Left lobe of liver (tissue), 2 donors: ENCODE data around the gene METAP1. TPM values are rescaled to one million over a fixed set of nuclear protein-coding genes. Genes with fewer than 3 reads are reported as not detected.
"Not testable (repeated sequence)": the region's sequence is repeated elsewhere in the genome, so short reads cannot be mapped to it uniquely, and the experiment has no call there.

Experiments
- ATAC-seq: fragments of 200-7000 bp; cut with Tn5 transposase; one replicate; pipeline ENCODE4 v1.9.1; 2020; ENCODE audit warnings: mild to moderate bottlenecking, moderate library complexity
- DNase-seq: peaks from one replicate; pipeline ENCODE4 v3.0.0-alpha.2; 2020; ENCODE audit warnings: low spot score
- total RNA-seq: library from RNA; stranded (reverse); gene quantifications from one replicate; pipeline ENCODE4 v1.2.1, GENCODE V29; 2021
- donor health status: DM: no; HTN: no; CAD: no; lungs with moderate emphysema.
- donor health status: DM: no; HTN: yes; CAD: no.

The METAP1 gene
- 14.6 TPM for total RNA-seq

DNA sequence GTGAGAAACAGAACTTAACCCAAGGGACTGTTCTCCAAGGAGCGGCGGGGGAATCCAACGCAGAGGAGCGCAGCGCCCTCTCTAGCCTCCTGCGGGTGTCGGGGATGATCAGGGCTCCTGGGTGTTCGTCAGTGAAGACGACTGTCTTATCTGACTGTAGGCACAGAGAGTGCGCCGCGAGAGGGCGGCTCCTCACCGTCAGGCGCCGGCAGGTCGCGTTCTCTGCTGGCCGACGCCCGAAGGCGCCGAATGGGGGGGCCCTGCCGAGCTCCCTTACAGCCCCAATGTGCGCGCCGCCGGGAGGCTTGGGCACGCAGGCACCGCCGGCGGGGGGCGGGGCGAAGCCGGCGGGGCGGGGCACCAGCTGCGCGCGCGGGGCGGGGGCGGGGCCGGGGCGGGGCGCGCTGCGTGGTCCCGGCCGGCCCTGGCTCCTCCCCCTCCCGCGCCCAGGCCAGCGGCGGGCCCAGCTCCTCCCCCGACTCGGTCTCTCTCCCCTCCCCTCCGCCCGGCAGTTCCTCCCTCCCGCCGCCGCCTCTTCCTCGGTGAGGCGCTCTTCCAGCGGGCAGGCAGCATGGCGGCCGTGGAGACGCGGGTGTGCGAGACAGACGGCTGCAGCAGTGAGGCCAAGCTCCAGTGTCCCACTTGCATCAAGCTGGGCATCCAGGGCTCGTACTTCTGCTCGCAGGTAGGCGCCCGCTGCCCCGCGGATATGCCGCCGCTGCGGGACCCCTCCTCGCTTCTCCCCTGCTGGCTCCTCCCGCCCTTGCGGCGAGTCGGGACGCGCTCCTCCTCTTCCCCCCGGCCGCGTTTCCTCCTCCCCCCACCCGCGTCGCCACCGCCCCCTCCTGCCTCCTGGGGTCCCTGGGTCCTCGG lies at the start of gene METAP1:
METAP1 (plus strand) TSS at position 539 of the 873 bp plus-strand sequence; CDS start at position 572, 33 bp downstream.
- DNase-seq (peak; percentile 96), ATAC-seq (peak; percentile 90)

DNA sequence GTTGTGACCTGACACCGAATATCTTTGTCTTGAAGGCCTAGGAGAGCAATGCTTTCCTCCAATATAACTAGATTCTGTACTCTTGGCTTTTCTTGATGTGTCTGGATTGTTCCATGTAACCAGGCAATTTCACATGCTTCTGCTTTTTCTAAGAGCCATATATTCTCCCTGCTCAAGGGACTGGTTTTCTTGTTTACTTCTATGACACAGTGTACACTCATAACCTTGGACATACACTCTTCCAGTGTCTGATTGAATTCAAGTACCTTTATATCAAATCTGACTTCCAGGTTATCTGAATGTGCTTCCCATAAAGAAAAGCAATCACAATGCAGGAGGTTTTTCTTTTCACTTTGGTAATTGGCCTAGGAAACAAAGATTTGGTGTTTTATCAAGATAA lies 49.2 kb upstream of the METAP1 start:
- DNase-seq (no peak), ATAC-seq (no peak)

DNA sequence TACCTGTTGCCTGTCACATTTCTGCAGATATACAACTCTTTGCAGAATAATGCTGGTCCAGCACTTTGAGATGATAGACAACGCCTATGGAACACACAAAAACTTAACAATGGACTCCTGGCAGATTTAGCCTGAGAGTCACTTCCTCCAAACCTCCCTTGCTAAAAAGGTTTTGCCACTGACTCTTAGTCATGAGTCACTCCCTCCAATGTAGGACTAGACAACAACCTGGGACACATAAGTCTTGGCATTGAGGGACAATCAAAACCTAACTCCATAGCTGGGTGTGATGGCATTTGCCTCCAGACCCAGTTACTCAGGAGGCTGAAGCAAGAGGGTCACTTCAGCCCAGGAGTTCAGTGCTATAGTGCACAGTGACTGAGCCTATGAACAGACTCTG lies 44.6 kb upstream of the METAP1 start:
- DNase-seq (no peak), ATAC-seq (no peak)

DNA sequence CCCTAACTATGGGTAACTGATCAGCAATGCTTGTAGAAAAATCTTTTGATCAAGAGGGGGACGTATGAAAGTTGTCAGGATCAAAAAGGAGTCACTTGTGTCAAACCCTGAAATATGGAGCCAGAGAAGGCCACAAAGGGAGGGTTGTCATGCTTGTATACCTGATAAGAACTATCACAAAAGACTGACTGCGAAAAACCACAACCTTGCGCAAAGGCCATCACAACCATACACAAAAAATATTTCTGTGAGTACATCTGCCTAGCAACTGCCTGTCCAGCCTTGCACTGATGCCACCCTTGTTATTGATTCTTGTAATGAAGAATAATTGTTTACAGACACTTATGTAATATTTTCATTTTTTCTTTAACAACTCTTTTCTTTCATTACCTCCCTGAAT lies 43.8 kb upstream of the METAP1 start:
- DNase-seq (no peak), ATAC-seq (no peak)

DNA sequence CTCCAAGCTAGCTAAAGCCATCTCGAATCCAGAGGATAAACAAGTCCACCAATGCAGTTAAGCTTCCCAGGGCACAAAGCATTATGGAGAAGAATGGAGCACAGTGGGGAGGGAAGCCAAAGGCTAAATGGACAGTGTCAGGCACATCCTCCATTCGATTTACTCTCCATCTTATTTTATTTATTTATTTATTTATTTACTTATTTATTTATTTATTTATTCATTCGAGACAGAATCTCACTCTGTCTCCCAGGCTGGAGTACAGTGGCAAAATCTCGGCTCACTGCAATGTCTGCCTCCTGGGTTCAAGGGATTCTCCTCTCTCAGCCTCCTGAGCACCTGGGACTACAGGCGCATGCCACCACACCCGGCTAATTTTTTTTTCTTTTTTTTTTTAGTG lies 40.3 kb upstream of the METAP1 start:
- DNase-seq (no peak), ATAC-seq (no peak)

DNA sequence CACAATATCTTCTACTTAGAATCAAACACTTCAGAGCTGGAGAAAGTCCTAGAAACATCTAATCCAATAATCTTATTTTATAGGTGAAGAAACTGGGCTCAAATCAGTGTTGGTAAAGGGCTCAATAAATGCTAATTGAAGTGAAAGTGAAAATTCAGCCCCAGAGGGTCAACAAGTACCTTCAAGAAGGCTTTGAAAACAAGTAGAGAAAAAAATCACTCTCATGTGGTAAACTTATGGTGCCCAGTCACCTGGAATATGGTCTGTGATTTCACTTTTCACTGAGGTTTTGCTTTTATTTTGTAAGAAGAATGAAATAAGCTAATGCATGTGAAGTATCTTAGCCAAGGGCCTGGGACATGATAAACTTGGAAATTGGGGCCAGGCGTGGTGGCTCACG lies 37.5 kb upstream of the METAP1 start:
- DNase-seq (no peak), ATAC-seq (no peak)

DNA sequence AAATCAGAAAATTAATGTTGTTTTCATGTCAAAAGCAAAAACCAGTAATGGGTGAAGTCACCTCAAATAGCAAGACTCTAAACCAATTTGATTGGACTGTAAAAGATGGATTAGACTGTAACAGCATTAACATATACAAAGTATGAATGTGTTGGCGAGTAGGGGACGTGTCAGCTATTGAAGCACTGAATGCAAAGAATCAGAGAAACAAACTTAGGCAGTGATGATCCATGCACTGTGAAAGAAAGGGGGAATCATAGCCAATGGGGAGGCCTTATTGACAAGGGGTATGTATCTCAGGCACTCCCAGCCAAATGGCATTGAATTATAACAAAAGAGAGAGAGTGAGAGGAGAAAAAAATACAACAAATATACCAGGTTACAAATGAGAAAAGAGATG lies 36.1 kb upstream of the METAP1 start:
- DNase-seq (no peak), ATAC-seq (no peak)

DNA sequence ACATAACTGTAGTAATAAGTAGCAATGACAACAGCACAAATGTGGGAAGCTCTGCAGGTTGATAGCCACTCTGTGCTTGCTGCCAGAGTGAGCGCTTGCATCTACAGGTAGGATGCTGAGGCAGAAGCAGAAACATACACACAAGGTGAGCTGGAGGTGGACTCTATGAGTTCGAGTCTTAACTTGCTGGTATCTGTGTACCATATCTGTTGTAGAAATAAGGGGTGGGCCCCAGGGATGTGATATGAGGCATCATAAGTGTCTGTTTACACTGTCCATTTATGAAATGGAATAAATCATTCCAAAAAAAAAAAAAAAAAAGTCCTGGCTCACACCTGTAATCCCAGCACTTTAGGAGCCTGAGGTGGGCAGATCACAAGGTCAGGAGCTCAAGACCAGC lies 33.8 kb upstream of the METAP1 start:
- DNase-seq (no peak), ATAC-seq (no peak)

DNA sequence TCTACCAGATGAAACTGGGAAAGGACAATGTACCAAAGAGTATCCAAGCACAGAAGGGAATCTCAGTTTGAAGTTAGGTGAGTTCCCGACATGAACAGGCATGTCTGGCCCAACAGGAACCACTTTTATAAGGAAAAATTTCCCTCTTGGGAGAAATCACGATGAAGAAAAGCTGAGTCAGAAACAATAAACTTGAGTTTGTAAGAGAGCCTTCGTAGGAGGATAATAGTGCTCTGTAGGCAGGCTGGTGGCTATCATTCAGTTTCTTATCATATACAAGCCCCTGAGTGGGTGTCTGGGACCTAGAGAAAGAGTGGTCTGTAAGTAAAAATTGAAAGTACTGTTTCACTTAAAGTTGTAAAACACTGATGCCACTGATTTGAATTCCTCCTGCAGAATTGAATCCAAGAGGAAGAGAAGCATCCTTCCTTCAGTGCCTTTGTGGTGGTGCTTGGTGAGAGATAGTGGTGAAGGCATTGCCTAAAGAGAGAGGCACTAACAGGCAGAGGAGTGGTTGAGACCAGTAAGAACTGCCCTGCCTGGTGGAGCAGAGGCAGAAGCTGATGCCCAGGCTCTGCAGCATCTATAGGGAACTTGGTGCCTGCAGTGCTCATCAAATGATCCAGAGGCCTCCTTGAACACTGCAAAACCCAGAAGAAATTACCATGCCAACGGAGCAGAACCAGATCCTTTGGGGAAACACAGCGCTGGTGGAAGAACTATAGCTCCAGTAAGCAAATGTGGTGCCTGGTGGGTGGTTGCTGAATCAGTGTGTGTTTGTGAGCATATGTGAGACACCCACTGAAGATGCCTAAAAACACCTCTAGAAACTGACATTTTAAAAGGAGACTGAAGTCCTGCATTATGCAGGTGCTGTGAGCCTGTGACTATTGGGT lies 31.7 kb upstream of the METAP1 start:
- DNase-seq (no peak), ATAC-seq (no peak)

DNA sequence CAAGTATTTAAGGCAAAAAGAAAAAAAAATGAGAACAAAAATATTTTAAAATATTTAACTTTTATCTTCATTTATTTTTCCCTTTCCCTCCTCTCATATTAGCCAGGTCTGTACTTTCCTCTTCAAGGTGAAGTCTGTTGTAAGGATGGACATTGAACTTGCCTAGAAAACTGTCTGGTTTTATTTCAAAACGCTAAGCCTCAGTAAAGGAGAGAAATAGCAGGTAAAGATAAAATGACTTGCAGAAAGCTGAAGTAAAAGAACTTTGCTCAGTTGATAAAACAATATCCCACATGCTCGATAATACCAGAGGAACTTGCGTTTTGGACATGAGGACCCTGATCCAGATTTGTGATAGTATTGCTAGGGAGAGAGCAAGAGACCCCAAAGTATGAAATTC lies 28.6 kb upstream of the METAP1 start:
- ATAC-seq (no peak), DNase-seq (no peak)

DNA sequence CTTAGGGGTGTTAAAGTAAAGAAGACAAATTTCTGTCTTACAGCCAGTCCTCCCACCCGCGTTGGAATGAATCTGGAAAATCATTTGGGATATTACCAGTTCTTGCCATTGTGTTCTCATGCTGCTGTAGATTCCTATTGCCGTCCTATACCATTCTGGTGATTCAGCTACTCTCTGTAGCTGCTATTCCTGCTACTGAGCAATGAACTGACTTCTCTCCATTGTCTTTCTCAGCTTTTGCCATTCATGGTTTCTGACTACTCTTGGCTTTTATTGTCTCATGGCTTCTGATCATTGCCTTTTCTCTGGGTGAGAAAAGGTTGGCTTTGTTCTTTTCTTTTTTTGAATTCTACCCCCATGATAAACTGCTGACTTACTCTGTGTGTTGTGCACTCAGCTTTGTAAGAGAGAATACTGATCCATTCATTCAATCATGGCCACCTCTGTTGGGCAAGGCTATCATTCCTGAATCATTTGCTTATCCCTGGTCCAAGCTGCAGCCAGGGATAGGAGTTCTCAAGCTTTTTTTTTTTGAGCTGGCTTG lies 27.7 kb upstream of the METAP1 start:
- DNase-seq (no peak), ATAC-seq (no peak)

DNA sequence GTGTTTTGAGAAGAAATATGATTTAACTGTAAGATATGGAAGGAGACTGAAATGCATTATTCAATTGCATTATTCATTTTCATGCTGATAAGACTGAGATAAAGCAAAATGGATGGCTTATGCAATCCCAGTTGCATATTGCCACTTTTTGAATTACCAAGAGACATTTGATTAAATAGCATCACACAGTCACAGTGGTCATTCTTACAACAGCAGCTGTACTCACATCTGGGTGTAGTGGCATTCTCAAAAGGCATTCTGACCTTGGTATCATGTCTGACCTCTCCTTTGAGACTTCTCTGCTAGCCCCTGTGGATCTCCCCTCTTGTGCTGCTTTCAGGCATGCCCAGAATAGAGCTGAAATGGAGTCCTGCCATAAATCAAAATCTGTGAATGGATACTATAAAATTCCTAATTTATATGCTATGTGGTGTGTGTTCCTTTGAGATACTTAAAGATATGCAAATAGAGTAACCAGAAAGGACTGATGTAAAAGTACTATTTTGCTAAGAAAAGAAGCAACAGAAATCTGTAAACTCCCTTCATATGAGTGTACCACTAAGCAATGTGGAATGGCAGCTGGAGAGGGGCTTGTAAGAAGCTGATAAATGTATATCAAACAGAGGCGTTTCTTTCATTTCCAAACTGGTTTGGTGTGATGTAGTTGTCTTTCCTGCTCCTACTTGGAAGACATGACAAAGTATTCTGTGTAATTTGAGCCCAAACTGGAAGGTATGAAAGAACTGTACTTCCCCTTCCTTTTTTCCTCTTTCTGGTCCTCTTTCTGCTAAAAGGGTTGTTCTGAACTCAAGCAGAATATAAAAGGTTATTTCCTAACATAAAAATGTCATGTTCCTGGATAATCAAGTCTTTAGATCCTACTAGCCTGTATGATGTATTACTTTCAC lies 25.4 kb upstream of the METAP1 start:
- no peak for ATAC-seq

DNA sequence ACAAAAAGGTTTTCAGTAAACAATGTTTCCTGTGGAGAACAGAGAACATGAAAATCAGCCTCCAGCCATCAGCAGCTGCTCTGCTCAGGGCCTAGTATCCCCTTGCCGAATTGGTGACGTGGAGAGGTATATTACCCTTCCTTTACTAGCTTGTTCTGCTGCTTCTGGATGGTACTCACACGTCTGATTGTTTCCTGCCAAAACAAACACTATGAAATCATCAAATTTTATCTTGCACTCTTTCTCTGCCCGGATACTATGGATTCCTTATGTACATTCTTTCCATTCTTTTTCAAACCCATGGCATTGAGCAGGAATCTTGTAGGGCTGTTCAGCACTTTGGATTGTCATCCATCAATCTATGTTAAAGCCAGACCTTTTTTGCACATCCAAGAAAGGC lies 18.8 kb upstream of the METAP1 start:
- ATAC-seq (no peak), DNase-seq (no peak)

More for the DNA sequence above, 25.4 kb upstream of the METAP1 start:
- no peak for DNase-seq

DNA sequence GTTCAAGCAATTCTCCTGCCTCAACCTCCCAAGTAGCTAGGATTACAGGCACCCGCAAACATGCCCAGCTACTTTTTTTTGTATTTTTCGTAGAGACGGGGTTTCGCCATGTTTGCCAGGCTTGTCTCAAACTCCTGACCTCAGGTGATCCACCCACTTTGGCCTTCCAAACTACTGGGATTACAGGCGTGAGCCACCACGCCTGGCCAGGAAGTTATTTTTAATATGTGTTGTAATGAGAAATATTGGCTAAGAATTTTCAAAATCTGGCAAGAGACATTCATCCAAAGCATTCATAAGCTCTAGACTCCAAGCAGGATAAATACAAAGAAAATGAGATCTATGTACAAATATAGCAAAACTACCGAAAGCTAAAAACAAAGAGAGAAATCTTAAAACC lies 18.0 kb upstream of the METAP1 start:
- ATAC-seq = no peak

DNA sequence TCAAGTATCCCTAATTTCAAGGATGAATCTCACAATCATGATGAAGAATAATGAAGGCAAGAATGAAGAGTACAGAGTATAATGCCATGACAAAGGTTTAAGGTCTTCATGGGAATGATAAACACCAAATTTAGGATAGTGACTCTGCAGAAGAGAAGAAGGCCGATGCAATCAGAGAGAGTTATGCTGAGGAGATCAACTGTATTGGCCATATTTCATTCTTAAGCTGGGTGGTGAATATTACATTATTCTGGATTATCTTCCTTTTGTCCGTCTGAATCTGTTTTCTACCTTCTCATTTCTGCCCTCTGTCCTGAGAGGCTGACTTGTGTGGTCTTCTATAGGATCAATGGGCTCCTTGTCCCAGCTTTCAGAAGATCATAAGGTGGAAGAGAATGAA lies 7.8 kb upstream of the METAP1 start:
- no peak for ATAC-seq

More for the DNA sequence above, 18.0 kb upstream of the METAP1 start:
- DNase-seq = no peak

DNA sequence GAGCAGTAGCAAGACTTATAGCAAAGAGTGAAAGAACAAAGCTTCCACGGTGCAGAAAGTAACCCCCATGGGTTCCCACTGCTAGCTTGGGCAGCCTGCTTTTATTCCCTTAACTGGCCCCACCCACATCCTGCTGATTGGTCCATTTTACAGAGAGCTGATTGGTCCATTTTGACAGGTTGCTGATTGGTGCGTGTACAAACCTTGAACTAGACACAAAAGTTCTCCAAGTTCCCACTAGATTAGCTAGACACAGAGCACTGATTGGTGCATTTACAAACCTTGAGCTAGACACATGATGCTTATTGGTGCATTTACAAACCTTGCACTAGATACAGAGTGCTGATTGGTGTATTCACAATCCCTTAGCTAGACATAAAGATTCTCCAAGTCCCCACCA lies 2.7 kb upstream of the METAP1 start:
- not testable (repeated sequence) for DNase-seq, ATAC-seq

More for the DNA sequence above, 7.8 kb upstream of the METAP1 start:
- DNase-seq = no peak

DNA sequence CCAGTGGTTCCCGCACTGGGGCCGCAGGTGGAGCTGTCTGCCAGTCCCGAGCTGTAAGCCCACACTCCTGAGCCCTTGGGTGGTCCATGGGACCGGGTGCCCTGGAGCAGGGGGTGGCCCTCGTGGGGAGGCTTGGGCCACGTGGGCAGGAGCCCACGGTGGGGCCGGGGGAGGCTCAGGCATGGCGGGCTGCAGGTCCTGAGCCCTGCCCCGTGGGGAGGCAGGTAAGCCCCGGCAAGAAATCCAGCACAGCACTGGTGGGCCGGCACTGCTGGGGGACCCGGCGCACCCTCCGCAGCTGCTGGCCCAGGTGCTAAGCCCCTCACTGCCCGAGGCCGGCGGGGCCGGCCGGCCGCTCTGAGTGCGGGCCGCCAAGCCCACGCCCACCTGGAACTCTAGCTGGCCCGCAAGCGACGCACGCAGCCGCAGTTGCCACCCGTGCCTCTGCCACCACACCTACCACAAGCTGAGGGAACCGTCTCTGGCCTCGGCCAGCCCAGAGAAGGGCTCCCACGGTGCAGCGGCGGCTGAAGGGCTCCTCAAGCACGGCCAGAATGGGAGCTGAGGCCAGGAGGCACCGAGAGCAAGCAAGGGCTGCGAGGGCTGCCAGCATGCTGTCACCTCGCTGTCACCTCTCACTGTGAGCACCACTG lies 2.0 kb upstream of the METAP1 start:
- ATAC-seq (no peak), DNase-seq (no peak)

DNA sequence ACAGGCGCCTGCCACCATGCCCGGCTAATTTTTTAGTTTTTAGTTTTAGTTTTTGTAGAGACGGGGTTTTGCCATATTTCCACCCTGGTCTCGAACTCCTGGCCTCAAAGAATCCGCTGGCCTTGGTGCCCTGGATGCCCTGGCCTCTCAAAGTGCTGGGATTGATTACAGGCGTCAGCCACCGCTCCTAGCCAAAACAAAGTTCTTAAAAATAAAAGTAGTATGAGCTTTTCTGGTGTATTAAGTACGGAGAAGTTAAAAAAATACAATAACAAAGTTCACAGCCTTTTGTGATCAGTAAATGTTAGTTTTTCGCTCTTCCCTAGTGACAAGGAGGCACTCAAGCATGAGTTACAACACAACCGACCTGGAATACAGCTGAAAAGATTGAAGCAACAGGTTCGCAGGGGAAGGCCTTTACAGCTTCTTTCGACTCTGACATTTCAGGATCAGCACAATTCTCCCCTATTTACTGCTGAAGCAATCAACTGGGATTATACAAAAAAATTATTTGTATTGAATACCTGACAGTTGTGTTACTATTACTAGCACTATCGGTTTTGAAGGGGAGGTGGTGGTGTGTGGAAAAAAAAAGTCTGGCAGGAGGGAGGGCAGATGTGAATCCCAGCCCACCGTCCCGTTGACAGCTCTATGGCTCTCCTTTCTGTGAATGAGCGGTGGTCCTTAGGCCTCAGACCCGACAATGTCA lies 893 bp upstream of the METAP1 start:
- ATAC-seq = peak; percentile 12
- no peak for DNase-seq

DNA sequence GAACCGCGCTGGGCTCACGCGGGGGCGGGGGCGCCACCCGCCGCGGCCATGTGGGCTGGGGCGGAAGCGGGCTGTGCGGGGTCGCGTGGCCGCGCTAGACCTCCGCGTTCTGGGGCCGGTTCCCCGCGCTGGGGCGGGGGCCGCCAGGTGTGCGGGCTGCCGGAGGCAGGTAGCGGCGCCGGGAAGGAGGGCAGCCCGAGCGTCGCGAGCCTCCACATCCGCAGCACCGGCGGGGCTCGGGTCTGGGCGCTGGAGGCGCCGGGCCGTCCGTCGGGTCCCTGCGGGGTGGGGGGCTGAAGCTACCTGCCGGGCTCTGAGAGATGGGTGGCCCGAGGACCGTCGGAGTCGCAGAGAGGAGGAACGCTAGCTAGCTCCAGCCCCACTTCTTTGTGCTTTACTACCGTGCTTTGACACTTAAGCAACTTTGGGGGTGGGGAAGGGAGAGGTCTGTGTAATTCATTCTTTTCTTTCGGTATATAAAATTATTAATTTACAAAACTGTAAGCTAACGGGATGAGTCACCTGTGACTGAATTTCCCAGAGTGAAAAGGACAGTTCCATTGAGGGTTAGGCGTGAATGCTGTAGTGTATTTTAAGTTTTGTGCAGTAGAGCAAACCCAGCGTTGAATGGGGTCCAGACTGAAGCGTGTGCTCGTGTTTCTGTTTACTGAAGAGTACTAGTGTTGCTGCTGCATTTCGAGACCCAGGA lies 689 bp downstream of the METAP1 start:
- DNase-seq (no peak), ATAC-seq (no peak)
